HEK293T (cell line): ENCODE measurements around the gene ATG7.

Experiments
- ARNT ChIP-seq: fragments of 450-650 bp; IDR thresholded peaks from 2 replicates; pipeline ENCODE4 v1.6.1; 2017; ENCODE audit warnings: mild to moderate bottlenecking
- BHLHE40 ChIP-seq: fragments of 450-650 bp; IDR thresholded peaks from 2 replicates; pipeline ENCODE4 v1.6.1; 2016; ENCODE audit warnings: mild to moderate bottlenecking, moderate library complexity, borderline replicate concordance
- ELF4 ChIP-seq: fragments of 450-650 bp; IDR thresholded peaks from 2 replicates; pipeline ENCODE4 v1.6.1; 2017; ENCODE audit warnings: antibody characterized with exemption
- FOXK2 ChIP-seq: fragments of 450-650 bp; IDR thresholded peaks from 2 replicates; pipeline ENCODE4 v1.6.1; 2016; ENCODE audit warnings: mild to moderate bottlenecking
- FOXM1 ChIP-seq: fragments of 450-650 bp; IDR thresholded peaks from 2 replicates; pipeline ENCODE4 v1.6.1; 2017; ENCODE audit warnings: mild to moderate bottlenecking, borderline replicate concordance
- HDGF ChIP-seq: fragments of 450-650 bp; IDR thresholded peaks from 2 replicates; pipeline ENCODE4 v1.6.1; 2017; ENCODE audit warnings: antibody characterized with exemption, borderline replicate concordance
- LEF1 ChIP-seq: fragments of 450-650 bp; IDR thresholded peaks from 2 replicates; pipeline ENCODE4 v1.6.1; 2017; ENCODE audit warnings: mild to moderate bottlenecking, borderline replicate concordance
- NFRKB ChIP-seq: fragments of 450-650 bp; IDR thresholded peaks from 2 replicates; pipeline ENCODE4 v1.6.1; 2016; ENCODE audit warnings: mild to moderate bottlenecking, moderate library complexity
- SP1 ChIP-seq: fragments of 450-650 bp; IDR thresholded peaks from 2 replicates; pipeline ENCODE4 v1.6.1; 2017
- SUZ12 ChIP-seq: fragments of 450-650 bp; IDR thresholded peaks from 2 replicates; pipeline ENCODE4 v1.6.1; 2016; ENCODE audit warnings: mild to moderate bottlenecking
- TARDBP ChIP-seq: fragments of 450-650 bp; IDR thresholded peaks from 2 replicates; pipeline ENCODE4 v1.6.1; 2016
- ZNF384 ChIP-seq: fragments of 450-650 bp; IDR thresholded peaks from 2 replicates; pipeline ENCODE4 v1.6.1; 2016
- TF ChIP-seq, protein P1 (sequence below): fragments of 450-650 bp; IDR thresholded peaks from 2 replicates; pipeline ENCODE4 v1.6.1; 2016

DNA sequence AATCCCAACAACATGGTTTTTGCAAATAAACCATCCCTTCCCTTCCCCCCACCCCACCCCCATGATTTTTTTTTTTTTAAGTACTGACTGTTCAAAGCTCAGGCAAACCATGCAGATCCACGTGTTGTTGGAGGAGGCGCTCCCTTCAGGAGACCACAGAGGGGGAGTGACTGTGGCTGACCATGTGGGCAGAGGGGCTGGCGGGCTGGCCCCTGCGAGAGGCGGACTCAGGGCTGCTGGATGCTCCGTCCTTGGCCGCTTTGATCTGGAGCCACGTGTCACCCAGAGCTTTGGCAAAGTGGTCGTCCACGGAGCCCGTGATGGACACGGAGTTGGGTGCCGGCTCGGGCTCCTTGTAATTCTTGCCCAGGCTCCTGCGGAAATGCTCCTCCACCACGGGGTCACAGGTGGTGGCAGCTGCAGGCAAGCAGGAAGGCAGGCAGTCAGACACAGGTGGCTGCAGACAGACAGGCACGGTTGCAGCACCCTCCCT, 286.3 kb downstream of the ATG7 start:
- TF ChIP-seq ZNF384 (no peak), SP1 (no peak), NFRKB (no peak), FOXK2 (no peak), HDGF (no peak), SUZ12 (no peak), BHLHE40 (no peak), ARNT (no peak), TARDBP (no peak), FOXM1 (no peak), ELF4 (no peak), LEF1 (no peak)
- TF ChIP-seq, protein P1, sequence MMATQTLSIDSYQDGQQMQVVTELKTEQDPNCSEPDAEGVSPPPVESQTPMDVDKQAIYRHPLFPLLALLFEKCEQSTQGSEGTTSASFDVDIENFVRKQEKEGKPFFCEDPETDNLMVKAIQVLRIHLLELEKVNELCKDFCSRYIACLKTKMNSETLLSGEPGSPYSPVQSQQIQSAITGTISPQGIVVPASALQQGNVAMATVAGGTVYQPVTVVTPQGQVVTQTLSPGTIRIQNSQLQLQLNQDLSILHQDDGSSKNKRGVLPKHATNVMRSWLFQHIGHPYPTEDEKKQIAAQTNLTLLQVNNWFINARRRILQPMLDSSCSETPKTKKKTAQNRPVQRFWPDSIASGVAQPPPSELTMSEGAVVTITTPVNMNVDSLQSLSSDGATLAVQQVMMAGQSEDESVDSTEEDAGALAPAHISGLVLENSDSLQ: no peak
